Endothelial cell of umbilical vein (primary cell): ENCODE data around the gene EIF2S2. TPM values are rescaled to one million over a fixed set of nuclear protein-coding genes. Genes with fewer than 3 reads are reported as not detected.

Experiments
- BruUV-seq: library from RNA; stranded (reverse); fragments of 400-500 nt; replicated peaks from 2 replicates; lab custom pipeline; 2021; lab: Mats Ljungman, UMichigan
- CTCF ChIA-PET: fragments of 300-600, 350-600 bp; sonication (Branson Sonifier 250); formaldehyde crosslinking; loops from one replicate; lab custom pipeline; 2021; ENCODE audit warnings: antibody characterized with exemption, inconsistent platforms; lab: Charles Lee
- POLR2A ChIA-PET: fragments of 300-600, 350-600 bp; sonication (Branson Sonifier 250); formaldehyde crosslinking; loops from one replicate; lab custom pipeline; 2021; ENCODE audit warnings: antibody characterized with exemption, inconsistent platforms; lab: Charles Lee
- DNase-seq: peaks from one replicate; pipeline ENCODE4 v3.0.0-alpha.2; 2011; ENCODE audit warnings: low read depth, low spot score
- FAIRE-seq: peaks from 2 replicates; lab custom pipeline; 2011; peaks lifted over from hg19 to GRCh38; lab: Jason Lieb, UNC
- H2AFZ ChIP-seq: 2 replicates; pipeline ENCODE4 v1.6.0; 2012; ENCODE audit warnings: low read depth, low read length, control low read depth, inconsistent platforms
- H3K27ac ChIP-seq: 2 replicates; pipeline ENCODE4 v1.5.1; 2011; ENCODE audit warnings: low read depth, mild to moderate bottlenecking, control low read depth, low read length, moderate library complexity; ENCODE audit not compliant: insufficient read depth
- H3K27me3 ChIP-seq, 2 experiments: 2 replicates each; pipeline versions ENCODE4 v1.6.0 to v1.6.1; 2011; ENCODE audit warnings: low read length in 2 of 2, mixed read lengths in 1 of 2; ENCODE audit not compliant: control insufficient read depth in 2 of 2, insufficient read depth in 2 of 2
- H3K36me3 ChIP-seq, 2 experiments: 2 replicates in 1 of 2; 3 replicates in 1 of 2; pipeline ENCODE4 v1.5.1; 2011; ENCODE audit warnings: low read length in 2 of 2, mild to moderate bottlenecking in 1 of 2, moderate library complexity in 1 of 2; ENCODE audit not compliant: control insufficient read depth in 2 of 2, insufficient read depth in 2 of 2; ENCODE audit errors: extremely low read depth in 1 of 2
- H3K4me1 ChIP-seq: 3 replicates; pipeline ENCODE4 v1.5.1; 2011; ENCODE audit warnings: mild to moderate bottlenecking, low read length; ENCODE audit not compliant: control insufficient read depth, insufficient read depth; ENCODE audit errors: extremely low read depth
- H3K4me2 ChIP-seq: 2 replicates; pipeline ENCODE4 v1.6.1; 2011; ENCODE audit warnings: low read length, control low read depth, mixed read lengths; ENCODE audit not compliant: insufficient read depth
- H3K4me3 ChIP-seq, 3 experiments: fragments of 200-600 bp in 1 of 3; sonication (generic), shearing (Covaris generic) in 1 of 3; replicated peaks in 1 of 3; 2 replicates each; pipeline ENCODE4 v1.5.1; 2011 to 2016; ENCODE audit warnings: control low read depth in 3 of 3, low read length in 3 of 3, mild to moderate bottlenecking in 2 of 3, inconsistent platforms in 1 of 3, low read depth in 1 of 3, moderate library complexity in 1 of 3; ENCODE audit not compliant: insufficient read depth in 1 of 3
- H3K79me2 ChIP-seq: 2 replicates; pipeline ENCODE4 v1.6.0; 2012; ENCODE audit warnings: low read length, inconsistent platforms; ENCODE audit not compliant: control insufficient read depth, insufficient read depth
- H3K9ac ChIP-seq: replicated peaks from 2 replicates; pipeline ENCODE3; 2011; ENCODE audit warnings: low read length, control low read depth; ENCODE audit not compliant: insufficient read depth; ENCODE audit errors: extremely low read depth
- H3K9me1 ChIP-seq: replicated peaks from 3 replicates; pipeline ENCODE4 v1.6.0; 2011; ENCODE audit warnings: mild to moderate bottlenecking, low read length; ENCODE audit not compliant: control insufficient read depth, insufficient read depth; ENCODE audit errors: extremely low read depth
- H3K9me3 ChIP-seq: replicated peaks from 2 replicates; pipeline ENCODE4 v1.5.1; 2012; ENCODE audit warnings: low read length, inconsistent platforms; ENCODE audit not compliant: control insufficient read depth, insufficient read depth
- H4K20me1 ChIP-seq: replicated peaks from 2 replicates; pipeline ENCODE3; 2011; ENCODE audit warnings: mild to moderate bottlenecking, low read length; ENCODE audit not compliant: control insufficient read depth, insufficient read depth; ENCODE audit errors: extremely low read depth
- CTCF ChIP-seq, 2 donors: IDR thresholded peaks; 1 replicate in 1 of 2; 2 replicates in 1 of 2; pipeline ENCODE4 v1.5.1; 2011; ENCODE audit warnings: low read length in 2 of 2, mild to moderate bottlenecking in 2 of 2, moderate library complexity in 2 of 2, control low read depth in 1 of 2, inconsistent platforms in 1 of 2, low read depth in 1 of 2; ENCODE audit not compliant: insufficient read depth in 1 of 2; ENCODE audit errors: extremely low read depth in 1 of 2
- EZH2 ChIP-seq: IDR thresholded peaks from 2 replicates; pipeline ENCODE4 v1.6.1; 2012; ENCODE audit warnings: borderline replicate concordance, low read depth, mild to moderate bottlenecking, moderate library complexity, low read length, inconsistent platforms; ENCODE audit not compliant: severe bottlenecking
- FOS ChIP-seq: IDR thresholded peaks from 2 replicates; pipeline ENCODE4 v1.6.1; 2011; ENCODE audit warnings: mild to moderate bottlenecking, low read length, moderate library complexity, borderline replicate concordance; ENCODE audit not compliant: insufficient read depth
- GATA2 ChIP-seq: IDR thresholded peaks from 2 replicates; pipeline ENCODE4 v1.7.0; 2011; ENCODE audit warnings: low read depth, mild to moderate bottlenecking, moderate library complexity, mixed read lengths, low read length; ENCODE audit not compliant: insufficient read length, insufficient read depth
- JUN ChIP-seq: IDR thresholded peaks from 2 replicates; pipeline ENCODE4 v1.6.1; 2011; ENCODE audit warnings: borderline replicate concordance, low read depth; ENCODE audit not compliant: insufficient read length, insufficient read depth
- MAX ChIP-seq: IDR thresholded peaks from 2 replicates; pipeline ENCODE4 v1.6.1; 2011; ENCODE audit not compliant: insufficient read depth, insufficient read length
- MYC ChIP-seq: IDR thresholded peaks from one replicate; pipeline ENCODE4 v1.6.1; 2011; ENCODE audit warnings: mild to moderate bottlenecking, low read depth, low read length
- POLR2A ChIP-seq: IDR thresholded peaks from 2 replicates; pipeline ENCODE4 v1.6.1; 2012; ENCODE audit warnings: low read depth, mild to moderate bottlenecking, control low read depth, low read length
- POLR2AphosphoS5 ChIP-seq: IDR thresholded peaks from 2 replicates; pipeline ENCODE4 v1.6.1; 2012; ENCODE audit warnings: low read depth, mild to moderate bottlenecking, control low read depth, low read length, moderate library complexity; ENCODE audit not compliant: insufficient read depth
- dilution Hi-C: fragments of 300-500 bp; cut with MboI; formaldehyde crosslinking; loops from one replicate; pipeline ENCODE4 v1.15.0; 2019; ENCODE audit warnings: low sequenced_read_pairs; ENCODE audit not compliant: extremely low pct_ligation_motif_present
- intact Hi-C: fragments of 100-400 bp; cut with micrococcal nuclease; formaldehyde crosslinking; loops from one replicate; pipeline ENCODE4 v1.10.0; 2022
- polyA plus RNA-seq, 4 experiments: library from polyadenylated mRNA; depleted of rRNA in 3 of 4; stranded (reverse) in 3 of 4; unstranded in 1 of 4; fragments of >200 nt; gene quantifications; 2 replicates each; pipeline versions ENCODE4 v1.2.1 to v1.2.3, GENCODE V29; 2011 to 2012; ENCODE audit warnings: missing spikeins in 1 of 4
- total RNA-seq: library from RNA; stranded (reverse); gene quantifications from 2 replicates; pipeline ENCODE4 v1.2.3, GENCODE V29; 2021

The EIF2S2 gene
- total and polyA plus RNA-seq, 2 donors (not counting 3 experiments of a cell fraction or from before 2014, with no cell fraction given), result 38.8 to 99.3 TPM

GRCh38 chr20:34069341-34070078 lies 42.5 kb downstream of the EIF2S2 start:
- intact Hi-C loops, result loop anchor here (1.0 to 5.0 kb wide), 8 partner anchors 60 to 612 kb away; partner anchors contain the start of genes ACTL10, RALY and ZNF341
- Histone ChIP-seq H3K9ac (no peak overlapping the region), H3K9me3 (no peaks in the 10 kb centered on the region), H3K4me1 (no peaks in the 10 kb centered on the region), H3K27me3 (no peaks in the 10 kb centered on the region), H3K4me2 (no peak overlapping the region), H3K4me3 (no peak overlapping the region), H3K36me3 (peaks cover 0 to 11% of the 10 kb centered on the region in 2 experiments), H2AFZ (no peak overlapping the region), H4K20me1 (no peaks in the 10 kb centered on the region), H3K9me1 (no peaks in the 10 kb centered on the region), H3K79me2 (peaks cover 19% of the 10 kb centered on the region), H3K27ac (no peak overlapping the region)
- BruUV-seq, result no TSS peak
- peak; percentile 90 for DNase-seq
- TF ChIP-seq FOS, result no peak
- TF ChIP-seq CTCF (IDR thresholded peaks at IDR 0.05; ENCODE audit: extremely low read depth in 1 of 2, insufficient read depth in 1 of 2, low read depth in 1 of 2, low read length in 2 of 2), result peak; percentile 64 to 93
- ChIA-PET POLR2A (no interaction called here), CTCF (interaction anchor here (0.6 to 5.7 kb wide), 14 partner anchors 12 to 416 kb away, joined by 3 to 158 read pairs (median 3); partner anchors contain the start of genes ACTL10, CHMP4B, RALY and ZNF341)
- FAIRE-seq, result peak; percentile 81
- dilution Hi-C loops, result no loop called here

- Histone ChIP-seq H3K4me3 (no peak overlapping the region), H3K27me3 (no peaks in the 10 kb centered on the region), H3K79me2 (peaks cover 26% of the 10 kb centered on the region), H3K4me1 (no peaks in the 10 kb centered on the region), H3K9me3 (no peaks in the 10 kb centered on the region), H3K9me1 (no peaks in the 10 kb centered on the region), H3K4me2 (no peak overlapping the region), H2AFZ (no peak overlapping the region), H3K9ac (no peak overlapping the region), H4K20me1 (no peaks in the 10 kb centered on the region), H3K27ac (no peak overlapping the region), H3K36me3 (peaks cover 0 to 3% of the 10 kb centered on the region in 2 experiments)
- intact Hi-C loops, result loop anchor here (2.0 to 5.0 kb wide), 4 partner anchors 75 to 611 kb away; partner anchors contain the start of genes ACTL10 and RALY
- dilution Hi-C loops, result no loop called here
- CTCF ChIA-PET, result interaction anchor here (0.8 to 5.7 kb wide), 17 partner anchors 9 to 674 kb away, joined by 3 to 158 read pairs (median 3); partner anchors contain the start of genes CHMP4B, RALY and ZNF341
- POLR2A ChIA-PET, result no interaction called here
- DNase-seq (no peak), FAIRE-seq (no peak)
- no TSS peak for BruUV-seq
- TF ChIP-seq MAX (no peak), MYC (no peak), POLR2AphosphoS5 (no peak), EZH2 (no peak), JUN (no peak), POLR2A (no peak), GATA2 (no peak), FOS (no peak), CTCF (IDR thresholded peaks at IDR 0.05; ENCODE audit: extremely low read depth in 1 of 2, insufficient read depth in 1 of 2, low read depth in 1 of 2, low read length in 2 of 2) (no peak)
Measured at GRCh38 chr20:34068001-34068400, 44.0 kb downstream of the EIF2S2 start.
